Type B pancreatic cell (in vitro differentiated cells): ENCODE results near the gene RAVER2. TPM values are rescaled to one million over a fixed set of nuclear protein-coding genes. Genes with fewer than 3 reads are reported as not detected.

ENCODE experiments used
- DNase-seq: peaks from one replicate; pipeline ENCODE4 v3.0.0; 2021; ENCODE audit warnings: mixed read lengths; ENCODE audit not compliant: unreplicated experiment; ENCODE audit errors: extremely low spot score
- H3K27ac Mint-ChIP-seq: 2 replicates; pipeline ENCODE4 v1.8.0; 2021; ENCODE audit warnings: mild to moderate bottlenecking, mixed read lengths
- H3K27me3 Mint-ChIP-seq: 2 replicates; pipeline ENCODE4 v1.8.0; 2021; ENCODE audit warnings: mixed read lengths
- H3K36me3 Mint-ChIP-seq: 2 replicates; pipeline ENCODE4 v1.8.0; 2021; ENCODE audit warnings: mixed read lengths
- H3K4me1 Mint-ChIP-seq: one replicate; pipeline ENCODE4 v1.8.0; 2021; ENCODE audit warnings: mixed read lengths; ENCODE audit not compliant: unreplicated experiment
- H3K4me3 Mint-ChIP-seq: 2 replicates; pipeline ENCODE4 v1.8.0; 2021; ENCODE audit warnings: mild to moderate bottlenecking, mixed read lengths
- H3K9me3 Mint-ChIP-seq: 2 replicates; pipeline ENCODE4 v1.8.0; 2021; ENCODE audit warnings: mixed read lengths
- CTCF ChIP-seq: fragments of 200-600 bp; sonication (generic); conservative IDR thresholded peaks from 2 replicates; pipeline ENCODE4 v1.5.0; 2021; ENCODE audit warnings: antibody characterized with exemption, mild to moderate bottlenecking
- total RNA-seq: library from RNA; stranded (reverse); gene quantifications from 2 replicates; pipeline ENCODE4 v1.2.1, GENCODE V29; 2021; ENCODE audit warnings: low replicate concordance

Gene RAVER2
- total RNA-seq, 1 donor from 2014 or later: 26.5 TPM

DNA sequence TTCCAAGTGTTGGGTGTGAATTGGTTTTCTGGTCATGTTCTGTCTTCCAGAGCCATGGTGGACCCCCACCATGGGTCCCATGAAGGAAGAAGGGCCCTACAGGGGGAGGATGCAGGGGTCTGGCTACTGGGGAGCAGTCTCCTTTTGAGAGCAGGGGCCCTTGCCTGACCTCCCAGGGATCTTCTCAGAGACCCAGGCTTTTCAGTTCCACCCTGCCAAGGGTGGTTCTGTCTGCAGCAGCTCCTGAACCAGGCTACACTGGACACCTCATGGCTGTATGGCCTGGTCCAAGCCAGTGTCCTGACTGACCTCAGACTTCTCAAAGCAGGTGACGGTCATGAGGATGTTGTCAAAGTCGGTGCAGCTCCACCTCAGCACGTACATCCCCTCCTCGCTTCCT, 112.5 kb downstream of the RAVER2 start:
- no peaks in the 10 kb centered on the region for H3K4me1 Mint-ChIP-seq
- TF ChIP-seq CTCF: no peak
- peaks cover 37% of the 10 kb centered on the region for H3K36me3 Mint-ChIP-seq
- no peaks in the 10 kb centered on the region for H3K9me3 Mint-ChIP-seq
- no peak overlapping the region for H3K27ac Mint-ChIP-seq
- no peak overlapping the region for H3K4me3 Mint-ChIP-seq
- no peak for DNase-seq
- H3K27me3 Mint-ChIP-seq: no peaks in the 10 kb centered on the region

DNA sequence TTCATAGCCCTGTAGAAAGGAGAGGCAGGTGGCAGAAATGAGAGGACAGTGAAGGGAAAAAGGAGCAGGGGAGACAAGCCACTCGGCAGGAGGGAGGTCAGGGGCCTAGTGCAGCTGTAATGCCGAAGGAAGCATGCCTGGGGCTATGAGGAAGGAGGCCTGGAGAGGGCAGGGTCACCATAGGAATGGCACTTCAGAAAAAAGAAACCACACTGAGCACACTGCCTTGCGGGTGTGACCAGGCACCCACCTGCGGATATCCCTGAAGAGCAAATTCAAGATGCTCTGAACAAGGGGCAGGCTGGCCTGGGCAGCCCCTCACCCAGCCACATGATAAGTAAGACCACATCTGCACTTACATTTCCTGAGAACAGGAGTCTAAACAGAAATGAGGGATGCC, 116.7 kb downstream of the RAVER2 start:
- Mint-ChIP-seq H3K36me3 (peaks cover 44% of the 10 kb centered on the region), H3K9me3 (no peaks in the 10 kb centered on the region), H3K4me1 (no peaks in the 10 kb centered on the region), H3K4me3 (no peak overlapping the region), H3K27me3 (no peaks in the 10 kb centered on the region), H3K27ac (no peak overlapping the region)
- TF ChIP-seq CTCF: peak; percentile 17
- no peak for DNase-seq

- DNase-seq: no peak
- H3K9me3 Mint-ChIP-seq: no peaks in the 10 kb centered on the region
- TF ChIP-seq CTCF: no peak
- no peaks in the 10 kb centered on the region for H3K4me1 Mint-ChIP-seq
- H3K27ac Mint-ChIP-seq: no peak overlapping the region
- peaks cover 44% of the 10 kb centered on the region for H3K36me3 Mint-ChIP-seq
- no peaks in the 10 kb centered on the region for H3K27me3 Mint-ChIP-seq
- H3K4me3 Mint-ChIP-seq: no peak overlapping the region
Observed at GRCh38 chr1:64864018-64864940, 119.4 kb downstream of the RAVER2 start.

GRCh38 chr1:64865105-64865757, 120.4 kb downstream of the RAVER2 start:
- H3K27ac Mint-ChIP-seq: no peak overlapping the region
- peaks cover 39% of the 10 kb centered on the region for H3K36me3 Mint-ChIP-seq
- no peak for TF ChIP-seq CTCF
- no peaks in the 10 kb centered on the region for H3K4me1 Mint-ChIP-seq
- no peak overlapping the region for H3K4me3 Mint-ChIP-seq
- H3K9me3 Mint-ChIP-seq: no peaks in the 10 kb centered on the region
- no peak for DNase-seq
- H3K27me3 Mint-ChIP-seq: no peaks in the 10 kb centered on the region

GRCh38 chr1:64866689-64867088, 121.8 kb downstream of the RAVER2 start:
- H3K4me3 Mint-ChIP-seq: no peak overlapping the region
- H3K27me3 Mint-ChIP-seq: no peaks in the 10 kb centered on the region
- no peak for DNase-seq
- TF ChIP-seq CTCF: no peak
- H3K27ac Mint-ChIP-seq: no peak overlapping the region
- H3K9me3 Mint-ChIP-seq: no peaks in the 10 kb centered on the region
- peaks cover 41% of the 10 kb centered on the region for H3K36me3 Mint-ChIP-seq
- H3K4me1 Mint-ChIP-seq: no peaks in the 10 kb centered on the region
